ENCODE data around the gene PLPP3. TPM values are rescaled to one million over a fixed set of nuclear protein-coding genes. Genes with fewer than 3 reads are reported as not detected.
A peak's percentile ranks its signal among the peaks of the same experiment; 100 is the strongest.

Gene PLPP3
- total RNA-seq, 1 donor from 2014 or later, result 4.9 TPM

DNA sequence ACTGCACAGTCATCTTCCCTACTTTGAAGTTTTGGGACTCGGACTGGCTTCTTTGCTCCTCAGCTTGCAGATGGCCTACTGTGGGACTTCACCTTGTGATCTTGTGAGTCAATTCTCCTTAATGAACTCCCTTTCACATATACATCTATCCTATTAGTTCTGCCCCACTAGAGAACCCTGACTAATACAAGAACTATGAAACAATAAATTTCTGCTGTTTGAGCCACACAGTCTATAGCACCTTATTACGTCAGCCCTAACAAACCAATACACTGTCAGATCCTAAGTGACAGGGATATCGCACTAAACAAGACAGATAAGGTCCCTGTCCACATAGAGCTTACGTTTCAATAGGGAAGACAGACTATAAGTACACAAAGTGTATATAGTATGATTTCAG lies 120.1 kb downstream of the PLPP3 start:
- H3K4me3 ChIP-seq (ENCODE audit: low read depth, low read length), result no peak overlapping the region
- H3K27me3 ChIP-seq (ENCODE audit: control insufficient read depth, insufficient read depth, low read length), result no peaks in the 10 kb centered on the region
- no peak for DNase-seq (ENCODE audit: low read depth)
- no peaks in the 10 kb centered on the region for H3K36me3 ChIP-seq (ENCODE audit: control insufficient read depth, insufficient read depth, low read length)
- TF ChIP-seq, protein P1, sequence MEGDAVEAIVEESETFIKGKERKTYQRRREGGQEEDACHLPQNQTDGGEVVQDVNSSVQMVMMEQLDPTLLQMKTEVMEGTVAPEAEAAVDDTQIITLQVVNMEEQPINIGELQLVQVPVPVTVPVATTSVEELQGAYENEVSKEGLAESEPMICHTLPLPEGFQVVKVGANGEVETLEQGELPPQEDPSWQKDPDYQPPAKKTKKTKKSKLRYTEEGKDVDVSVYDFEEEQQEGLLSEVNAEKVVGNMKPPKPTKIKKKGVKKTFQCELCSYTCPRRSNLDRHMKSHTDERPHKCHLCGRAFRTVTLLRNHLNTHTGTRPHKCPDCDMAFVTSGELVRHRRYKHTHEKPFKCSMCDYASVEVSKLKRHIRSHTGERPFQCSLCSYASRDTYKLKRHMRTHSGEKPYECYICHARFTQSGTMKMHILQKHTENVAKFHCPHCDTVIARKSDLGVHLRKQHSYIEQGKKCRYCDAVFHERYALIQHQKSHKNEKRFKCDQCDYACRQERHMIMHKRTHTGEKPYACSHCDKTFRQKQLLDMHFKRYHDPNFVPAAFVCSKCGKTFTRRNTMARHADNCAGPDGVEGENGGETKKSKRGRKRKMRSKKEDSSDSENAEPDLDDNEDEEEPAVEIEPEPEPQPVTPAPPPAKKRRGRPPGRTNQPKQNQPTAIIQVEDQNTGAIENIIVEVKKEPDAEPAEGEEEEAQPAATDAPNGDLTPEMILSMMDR (IDR thresholded peaks at IDR 0.05; ENCODE audit: insufficient read depth, low read length, poor library complexity, severe bottlenecking), result no peak

- no peak overlapping the region for H3K4me3 ChIP-seq (ENCODE audit: low read depth, low read length)
- TF ChIP-seq, protein P1 (IDR thresholded peaks at IDR 0.05; ENCODE audit: insufficient read depth, low read length, poor library complexity, severe bottlenecking), result no peak
- no peak for DNase-seq (ENCODE audit: low read depth)
- no peaks in the 10 kb centered on the region for H3K36me3 ChIP-seq (ENCODE audit: control insufficient read depth, insufficient read depth, low read length)
- H3K27me3 ChIP-seq (ENCODE audit: control insufficient read depth, insufficient read depth, low read length), result no peaks in the 10 kb centered on the region
Measured at GRCh38 chr1:56457756-56458375, 121.5 kb downstream of the PLPP3 start.

DNA sequence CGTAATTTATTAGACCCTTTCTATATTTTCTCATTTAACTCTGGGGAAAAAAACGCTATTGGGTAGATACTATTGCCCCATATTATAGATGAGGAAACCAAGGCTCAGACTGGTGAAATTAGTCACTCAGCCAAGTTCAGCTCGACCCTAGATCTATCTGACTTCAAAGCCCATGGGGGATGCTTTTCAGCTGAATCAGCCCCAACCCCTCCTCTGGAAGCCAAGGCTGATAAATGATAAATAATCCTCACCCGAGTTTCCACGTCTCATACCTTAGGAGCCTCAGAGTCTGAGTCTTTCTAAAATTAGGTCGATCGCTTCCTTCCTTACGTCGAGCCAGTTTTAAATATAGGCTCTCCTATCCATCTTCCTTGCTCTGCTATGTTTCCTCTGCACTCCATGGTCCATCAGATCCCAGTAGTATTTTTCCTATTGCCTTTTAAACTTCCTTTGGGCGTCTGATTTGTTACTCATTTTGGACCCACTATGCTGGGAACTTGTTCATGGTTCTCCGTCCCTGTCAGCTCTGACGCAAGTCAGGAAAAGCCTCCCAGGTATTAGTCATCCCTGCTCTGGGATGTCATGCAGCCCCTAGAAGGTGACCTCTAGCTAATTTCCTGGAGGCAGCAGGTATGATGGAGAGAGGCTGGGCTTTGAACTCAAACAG lies 122.8 kb downstream of the PLPP3 start:
- no peak overlapping the region for H3K4me3 ChIP-seq (ENCODE audit: low read depth, low read length)
- H3K36me3 ChIP-seq (ENCODE audit: control insufficient read depth, insufficient read depth, low read length), result no peaks in the 10 kb centered on the region
- TF ChIP-seq, protein P1 (IDR thresholded peaks at IDR 0.05; ENCODE audit: insufficient read depth, low read length, poor library complexity, severe bottlenecking), result no peak
- no peaks in the 10 kb centered on the region for H3K27me3 ChIP-seq (ENCODE audit: control insufficient read depth, insufficient read depth, low read length)
- DNase-seq (ENCODE audit: low read depth), result peak; percentile 52

DNA sequence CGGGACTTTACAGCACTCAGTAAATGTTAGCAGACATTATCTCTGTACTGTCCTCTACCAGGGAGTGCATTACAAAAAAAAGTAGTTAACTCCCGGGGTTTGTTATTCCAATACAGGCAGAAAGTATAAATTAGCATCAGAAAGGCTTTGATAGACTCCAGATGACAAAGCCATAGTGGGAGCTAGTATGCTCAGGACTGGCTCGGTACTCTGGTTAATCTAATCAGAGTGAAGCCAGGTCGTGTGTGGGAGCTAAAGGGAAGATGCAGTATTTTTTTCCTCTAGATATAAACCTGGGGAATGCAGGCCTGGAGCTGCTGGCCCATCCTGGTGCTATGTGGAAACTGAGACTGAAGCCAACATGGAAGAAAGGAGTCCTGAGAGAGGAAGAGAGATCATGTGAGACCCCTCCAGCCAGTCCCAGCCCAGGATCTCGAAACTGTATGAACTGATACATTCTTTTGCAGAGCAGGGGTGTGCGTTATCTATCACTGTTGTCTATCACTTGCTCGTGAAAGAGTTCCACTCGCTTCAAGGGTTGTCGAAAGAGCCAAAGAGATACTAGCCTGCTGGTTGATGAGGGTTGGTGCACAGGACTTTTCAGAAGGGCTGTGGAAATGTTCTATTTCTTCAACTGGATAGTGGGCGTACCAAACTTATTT lies 125.8 kb downstream of the PLPP3 start:
- DNase-seq (ENCODE audit: low read depth), result no peak
- no peaks in the 10 kb centered on the region for H3K36me3 ChIP-seq (ENCODE audit: control insufficient read depth, insufficient read depth, low read length)
- no peaks in the 10 kb centered on the region for H3K27me3 ChIP-seq (ENCODE audit: control insufficient read depth, insufficient read depth, low read length)
- TF ChIP-seq, protein P1 (IDR thresholded peaks at IDR 0.05; ENCODE audit: insufficient read depth, low read length, poor library complexity, severe bottlenecking), result no peak
- H3K4me3 ChIP-seq (ENCODE audit: low read depth, low read length), result no peak overlapping the region

DNA sequence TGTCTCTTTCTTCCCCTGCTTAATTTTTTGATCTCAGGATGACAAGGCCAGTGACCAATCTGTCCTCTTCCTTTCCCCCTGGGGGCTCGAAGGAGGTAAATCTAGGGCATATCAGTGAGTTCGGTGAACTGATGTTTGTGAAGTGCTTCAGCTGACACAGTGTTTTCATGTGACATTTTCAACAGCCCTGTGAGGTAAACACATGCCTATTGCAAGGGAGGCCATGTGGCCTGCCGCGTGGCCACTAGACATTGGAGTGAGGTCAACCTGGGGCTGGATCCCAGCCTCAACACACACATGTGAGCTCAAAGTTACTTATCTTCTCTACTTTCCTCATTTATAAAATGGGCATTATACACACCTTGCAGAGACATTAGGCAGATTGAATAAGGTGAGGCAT lies 126.3 kb downstream of the PLPP3 start:
- Histone ChIP-seq H3K27me3 (ENCODE audit: control insufficient read depth, insufficient read depth, low read length) (no peaks in the 10 kb centered on the region), H3K36me3 (ENCODE audit: control insufficient read depth, insufficient read depth, low read length) (no peaks in the 10 kb centered on the region), H3K4me3 (ENCODE audit: low read depth, low read length) (no peak overlapping the region)
- TF ChIP-seq, protein P1 (IDR thresholded peaks at IDR 0.05; ENCODE audit: insufficient read depth, low read length, poor library complexity, severe bottlenecking), result no peak
- no peak for DNase-seq (ENCODE audit: low read depth)
